Measurements from ENCODE around the gene UPB1. TPM values are rescaled to one million over a fixed set of nuclear protein-coding genes. Genes with fewer than 3 reads are reported as not detected.

The UPB1 gene
- total and polyA plus RNA-seq, 2 donors = 3.5 to 6.3 TPM

- H3K27ac ChIP-seq (ENCODE audit: low read depth in 1 of 2, low read length in 1 of 2) = no peak overlapping the region
- WGBS = 95% methylated on average over 7 of the region's 7 CpGs
- no peaks in the 10 kb centered on the region for H3K4me1 ChIP-seq (ENCODE audit: control insufficient read depth in 2 of 2, insufficient read depth in 2 of 2, low read length in 2 of 2)
- H3K9me3 ChIP-seq (ENCODE audit: control insufficient read depth in 2 of 2, insufficient read depth in 1 of 2, low read length in 1 of 2) = no peaks in the 10 kb centered on the region
- no peaks in the 10 kb centered on the region for H3K27me3 ChIP-seq (ENCODE audit: control insufficient read depth in 2 of 2, insufficient read depth in 1 of 2, low read length in 1 of 2)
- peaks cover 61 to 73% of the 10 kb centered on the region in 2 donors for H3K36me3 ChIP-seq (ENCODE audit: control insufficient read depth in 2 of 2, insufficient read depth in 2 of 2, low read length in 1 of 2)
- H3K4me3 ChIP-seq (ENCODE audit: low read length in 2 of 2) = no peak overlapping the region
- no peak for DNase-seq (ENCODE audit: low read depth in 6 of 9, low spot score in 9 of 9)
Measured at GRCh38 chr22:24571266-24571665, 76.1 kb downstream of the UPB1 start.

DNA sequence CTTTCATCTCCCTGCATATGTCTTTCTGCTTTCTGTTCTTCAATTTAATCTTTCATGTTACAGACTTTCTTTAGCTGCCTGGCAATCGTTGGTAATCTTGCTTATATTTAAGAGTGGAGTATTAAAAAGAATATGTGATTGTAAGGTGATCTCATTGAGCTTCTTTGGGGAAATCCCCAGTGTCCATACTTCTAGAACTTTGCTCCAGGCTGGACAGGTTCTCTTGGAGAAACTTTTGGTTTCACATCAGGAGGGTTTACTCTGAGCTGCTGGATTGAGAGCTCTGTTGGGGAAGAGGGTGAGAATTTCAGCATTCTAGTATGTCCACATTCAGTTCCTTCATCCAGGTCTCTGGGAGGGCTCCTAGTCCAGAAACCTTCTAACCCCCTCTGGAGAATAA lies 81.6 kb downstream of the UPB1 start:
- 94% methylated on average over 1 of the region's 1 CpG for WGBS
- Histone ChIP-seq H3K27ac (ENCODE audit: low read depth in 1 of 2, low read length in 1 of 2) (no peak overlapping the region), H3K4me1 (ENCODE audit: control insufficient read depth in 2 of 2, insufficient read depth in 2 of 2, low read length in 2 of 2) (peaks cover 0 to 2% of the 10 kb centered on the region in 2 donors), H3K27me3 (ENCODE audit: control insufficient read depth in 2 of 2, insufficient read depth in 1 of 2, low read length in 1 of 2) (no peaks in the 10 kb centered on the region), H3K36me3 (ENCODE audit: control insufficient read depth in 2 of 2, insufficient read depth in 2 of 2, low read length in 1 of 2) (peaks cover 17 to 36% of the 10 kb centered on the region in 2 donors), H3K4me3 (ENCODE audit: low read length in 2 of 2) (no peak overlapping the region), H3K9me3 (ENCODE audit: control insufficient read depth in 2 of 2, insufficient read depth in 1 of 2, low read length in 1 of 2) (no peaks in the 10 kb centered on the region)
- no peak for DNase-seq (ENCODE audit: low read depth in 6 of 9, low spot score in 9 of 9)

Other genes starting within 250 kb of the UPB1 start
- gene SPECC1L, start 224.5 kb upstream of the UPB1 start, total RNA-seq = 20.5 TPM
- 11.6 TPM for gene SPECC1L, start 224.5 kb upstream of the UPB1 start, polyA plus RNA-seq
- gene ADORA2A, start 67.7 kb upstream of the UPB1 start, total RNA-seq = 77.4 TPM
- 21.8 TPM for gene ADORA2A, start 67.7 kb upstream of the UPB1 start, polyA plus RNA-seq
- 65.9 TPM for gene GUCD1, start 59.8 kb downstream of the UPB1 start, total RNA-seq
- gene GUCD1, start 59.8 kb downstream of the UPB1 start, polyA plus RNA-seq = 54.1 TPM
- 166 TPM for gene SNRPD3, start 60.7 kb downstream of the UPB1 start, total RNA-seq
- gene SNRPD3, start 60.7 kb downstream of the UPB1 start, polyA plus RNA-seq = 95.7 TPM
- 2.6 TPM for gene LRRC75B, start 97.7 kb downstream of the UPB1 start, total RNA-seq
- gene LRRC75B, start 97.7 kb downstream of the UPB1 start, polyA plus RNA-seq = 7.7 TPM
- gene GGT1, start 107.9 kb downstream of the UPB1 start, total RNA-seq = 16.0 TPM
- 26.4 TPM for gene GGT1, start 107.9 kb downstream of the UPB1 start, polyA plus RNA-seq

Measured in thymus (tissue), 11 donors.